ENCODE results near the gene ANTXR1.

DNA sequence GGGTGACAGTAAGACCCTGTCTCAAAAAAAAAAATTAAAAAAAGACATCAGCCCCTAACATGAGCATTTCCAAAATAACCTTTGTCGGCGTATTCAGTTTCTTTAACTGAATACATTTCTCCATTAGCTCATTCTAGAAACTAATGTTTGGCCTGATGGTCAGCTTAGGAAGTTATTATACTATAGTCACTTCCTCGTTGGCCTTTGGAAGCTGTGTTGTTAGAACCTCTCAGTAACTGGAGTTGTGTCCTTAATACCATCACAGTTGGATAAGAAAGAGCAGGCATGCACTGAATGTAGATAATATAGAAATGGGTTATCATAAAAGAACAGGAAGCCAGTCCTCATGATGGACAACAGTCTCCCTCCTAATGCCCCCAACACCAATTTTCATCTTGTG, 112.8 kb downstream of the ANTXR1 start:
- no peak for TF ChIP-seq ZNF3 (CRISPR knock-in tag; IDR thresholded peaks at IDR 0.05)
- no peak for TF ChIP-seq NFIC (IDR thresholded peaks at IDR 0.05)
- TF ChIP-seq, protein P1, sequence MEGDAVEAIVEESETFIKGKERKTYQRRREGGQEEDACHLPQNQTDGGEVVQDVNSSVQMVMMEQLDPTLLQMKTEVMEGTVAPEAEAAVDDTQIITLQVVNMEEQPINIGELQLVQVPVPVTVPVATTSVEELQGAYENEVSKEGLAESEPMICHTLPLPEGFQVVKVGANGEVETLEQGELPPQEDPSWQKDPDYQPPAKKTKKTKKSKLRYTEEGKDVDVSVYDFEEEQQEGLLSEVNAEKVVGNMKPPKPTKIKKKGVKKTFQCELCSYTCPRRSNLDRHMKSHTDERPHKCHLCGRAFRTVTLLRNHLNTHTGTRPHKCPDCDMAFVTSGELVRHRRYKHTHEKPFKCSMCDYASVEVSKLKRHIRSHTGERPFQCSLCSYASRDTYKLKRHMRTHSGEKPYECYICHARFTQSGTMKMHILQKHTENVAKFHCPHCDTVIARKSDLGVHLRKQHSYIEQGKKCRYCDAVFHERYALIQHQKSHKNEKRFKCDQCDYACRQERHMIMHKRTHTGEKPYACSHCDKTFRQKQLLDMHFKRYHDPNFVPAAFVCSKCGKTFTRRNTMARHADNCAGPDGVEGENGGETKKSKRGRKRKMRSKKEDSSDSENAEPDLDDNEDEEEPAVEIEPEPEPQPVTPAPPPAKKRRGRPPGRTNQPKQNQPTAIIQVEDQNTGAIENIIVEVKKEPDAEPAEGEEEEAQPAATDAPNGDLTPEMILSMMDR (IDR thresholded peaks at IDR 0.05 in 2 of 3, conservative IDR thresholded peaks at IDR 0.05 in 1 of 3; ENCODE audit: insufficient read depth in 2 of 3, low read depth in 1 of 3, low read length in 3 of 3) = no peak
- TF ChIP-seq TGIF2 (CRISPR knock-in tag; IDR thresholded peaks at IDR 0.05) = no peak
- TF ChIP-seq HMGN3 (IDR thresholded peaks at IDR 0.05; ENCODE audit: borderline replicate concordance, extremely low read depth, insufficient read length, low read depth, low read length) = no peak
- TF ChIP-seq BCLAF1 (IDR thresholded peaks at IDR 0.05; ENCODE audit: borderline replicate concordance in 1 of 2, control insufficient read depth in 1 of 2, low read depth in 2 of 2, low read length in 1 of 2) = no peak
- TF ChIP-seq, protein P2, sequence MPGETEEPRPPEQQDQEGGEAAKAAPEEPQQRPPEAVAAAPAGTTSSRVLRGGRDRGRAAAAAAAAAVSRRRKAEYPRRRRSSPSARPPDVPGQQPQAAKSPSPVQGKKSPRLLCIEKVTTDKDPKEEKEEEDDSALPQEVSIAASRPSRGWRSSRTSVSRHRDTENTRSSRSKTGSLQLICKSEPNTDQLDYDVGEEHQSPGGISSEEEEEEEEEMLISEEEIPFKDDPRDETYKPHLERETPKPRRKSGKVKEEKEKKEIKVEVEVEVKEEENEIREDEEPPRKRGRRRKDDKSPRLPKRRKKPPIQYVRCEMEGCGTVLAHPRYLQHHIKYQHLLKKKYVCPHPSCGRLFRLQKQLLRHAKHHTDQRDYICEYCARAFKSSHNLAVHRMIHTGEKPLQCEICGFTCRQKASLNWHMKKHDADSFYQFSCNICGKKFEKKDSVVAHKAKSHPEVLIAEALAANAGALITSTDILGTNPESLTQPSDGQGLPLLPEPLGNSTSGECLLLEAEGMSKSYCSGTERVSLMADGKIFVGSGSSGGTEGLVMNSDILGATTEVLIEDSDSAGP (CRISPR knock-in tag; IDR thresholded peaks at IDR 0.05) = no peak
